ENCODE results near the gene GSTO1.

- TF ChIP-seq ZNF549 (tag by site-specific recombination; IDR thresholded peaks at IDR 0.05) (0 out of 2 replicates have a peak, but pooled peaks have one; percentile 11), ZNF776 (tag by site-specific recombination; IDR thresholded peaks at IDR 0.05; ENCODE audit: borderline replicate concordance) (no peak), CTCF (tag by site-specific recombination; IDR thresholded peaks at IDR 0.05) (peak; percentile 77), ZBTB49 (tag by site-specific recombination; IDR thresholded peaks at IDR 0.05; ENCODE audit: low read depth) (no peak), BCL11B (tag by site-specific recombination; IDR thresholded peaks at IDR 0.05; ENCODE audit: low read depth) (no peak), HOXC10 (CRISPR knock-in tag; IDR thresholded peaks at IDR 0.05) (no peak), ZNF707 (tag by site-specific recombination; IDR thresholded peaks at IDR 0.05) (no peak), YY1 (tag by site-specific recombination; IDR thresholded peaks at IDR 0.05) (0 out of 2 replicates have a peak, but pooled peaks have one; percentile 15), ZBTB11 (tag by site-specific recombination; conservative IDR thresholded peaks at IDR 0.05; ENCODE audit: low read depth) (peak; percentile 91)
These were observed at the start of gene GSTO1 for GRCh38 chr10:104254493-104255310.
